Activated effector memory CD4-positive, alpha-beta T cell treated with Interleukin-2 at 50 U/mL for 16 hours (primary cell): Measurements from ENCODE around the gene PKN1.
A peak's percentile ranks its signal among the peaks of the same experiment; 100 is the strongest.
"Not testable (repeated sequence)": the region's sequence is repeated elsewhere in the genome, so short reads cannot be mapped to it uniquely, and the experiment has no call there.

Source experiments
- DNase-seq: peaks from one replicate; pipeline ENCODE4 v3.0.0-alpha.2; 2020

PKN1 gene

DNA sequence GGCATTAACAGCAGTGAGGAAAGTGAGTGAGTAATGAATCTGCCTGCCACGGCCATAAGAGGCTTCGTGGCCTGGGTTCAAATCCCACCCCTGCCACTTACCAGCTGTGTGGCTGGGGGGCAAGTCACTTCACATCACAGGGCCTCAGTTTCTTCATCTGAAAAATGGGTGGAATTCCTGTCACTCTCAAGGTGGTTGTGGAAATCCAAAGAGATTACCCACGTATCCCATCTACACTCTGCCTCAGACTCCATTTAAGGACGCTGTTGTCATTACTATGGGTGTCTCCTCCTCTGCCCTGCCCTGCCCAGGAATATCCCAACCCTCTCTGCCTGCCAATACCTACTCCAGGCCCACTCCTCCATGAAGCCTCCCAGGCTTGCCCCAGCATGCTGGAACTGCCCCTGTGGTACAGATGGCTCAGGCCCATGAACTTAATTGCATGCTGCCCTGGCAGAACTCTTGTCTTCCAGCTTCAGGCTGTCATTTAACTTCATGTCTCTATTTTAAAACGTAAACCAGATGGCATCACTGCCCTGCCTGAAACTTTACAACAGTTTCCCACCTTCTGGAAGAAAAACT lies 59.7 kb downstream of the PKN1 start:
- DNase-seq = no peak

DNA sequence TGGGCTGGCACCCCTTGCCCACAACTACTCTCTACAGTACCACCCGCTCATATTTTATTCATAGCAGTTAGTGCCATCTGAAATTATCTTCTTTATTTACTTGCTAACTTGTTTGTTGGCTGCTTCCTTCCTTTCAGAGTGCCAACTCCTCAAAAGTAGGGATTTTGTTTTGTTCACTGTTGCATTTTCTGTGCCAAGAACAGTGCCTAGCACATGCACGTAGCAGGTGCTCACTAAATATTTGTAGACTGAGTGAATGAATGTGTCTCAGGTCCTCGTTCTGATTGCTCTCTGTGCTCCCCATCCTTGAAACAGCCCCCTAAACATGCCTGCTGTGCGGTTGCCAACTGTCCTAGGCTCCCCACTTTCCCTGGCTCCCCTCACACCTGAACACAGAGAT lies 61.3 kb downstream of the PKN1 start:
- DNase-seq = no peak

DNA sequence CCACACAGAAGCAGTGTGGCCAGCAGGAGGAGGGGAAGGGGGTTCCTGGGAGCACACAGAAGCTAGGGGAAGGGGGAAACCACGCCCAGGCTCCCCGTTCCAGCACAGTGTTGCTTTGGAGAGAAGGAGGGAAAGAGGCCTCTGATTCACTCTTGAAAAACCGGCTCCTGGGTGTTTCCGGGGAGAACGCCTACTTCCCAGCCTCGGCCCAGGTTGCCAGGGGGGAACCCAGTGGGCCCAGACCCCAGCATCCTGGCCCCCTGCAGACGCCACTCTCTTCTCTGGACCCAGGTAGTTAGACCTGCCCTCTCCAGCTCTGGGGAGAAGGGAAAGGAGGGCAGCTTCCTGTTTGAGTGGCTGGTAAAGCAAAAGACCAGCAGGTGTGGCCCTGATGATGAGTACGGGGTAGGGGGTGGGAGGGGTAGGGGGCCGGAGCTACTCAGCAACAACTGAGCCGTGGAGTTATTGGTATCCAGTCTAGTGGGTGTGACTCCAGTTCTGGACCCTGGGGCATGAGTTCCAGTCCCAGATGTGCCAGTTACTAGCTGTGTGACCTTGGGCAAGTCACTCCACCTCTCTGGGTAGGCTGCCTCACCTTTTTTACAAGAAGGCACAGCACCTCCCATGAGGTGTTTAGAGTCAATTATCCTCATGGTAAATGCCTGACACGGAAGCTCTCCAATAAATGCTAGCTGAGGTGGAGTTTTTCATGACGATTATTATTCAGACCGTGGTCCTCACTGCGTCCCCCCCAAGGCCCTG lies 62.0 kb downstream of the PKN1 start:
- DNase-seq = no peak

DNA sequence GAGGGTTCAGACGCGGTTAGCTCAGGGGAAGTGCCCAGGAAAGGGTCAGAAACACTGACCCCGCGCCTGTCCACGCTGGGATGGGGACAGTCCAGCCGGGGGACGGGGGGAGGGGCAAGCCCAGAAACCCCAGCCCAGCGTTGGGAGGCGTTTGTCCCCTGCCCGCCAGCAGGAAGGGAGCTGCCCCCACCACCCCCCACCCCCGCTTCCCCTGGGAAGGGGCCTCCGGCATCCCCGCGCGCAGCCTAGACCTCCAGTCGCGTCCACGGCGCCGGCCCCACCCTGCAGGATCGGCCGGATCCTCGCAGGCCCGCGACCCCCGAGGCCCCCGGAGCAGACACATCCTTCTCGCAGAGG lies 62.5 kb downstream of the PKN1 start:
- DNase-seq = no peak

DNA sequence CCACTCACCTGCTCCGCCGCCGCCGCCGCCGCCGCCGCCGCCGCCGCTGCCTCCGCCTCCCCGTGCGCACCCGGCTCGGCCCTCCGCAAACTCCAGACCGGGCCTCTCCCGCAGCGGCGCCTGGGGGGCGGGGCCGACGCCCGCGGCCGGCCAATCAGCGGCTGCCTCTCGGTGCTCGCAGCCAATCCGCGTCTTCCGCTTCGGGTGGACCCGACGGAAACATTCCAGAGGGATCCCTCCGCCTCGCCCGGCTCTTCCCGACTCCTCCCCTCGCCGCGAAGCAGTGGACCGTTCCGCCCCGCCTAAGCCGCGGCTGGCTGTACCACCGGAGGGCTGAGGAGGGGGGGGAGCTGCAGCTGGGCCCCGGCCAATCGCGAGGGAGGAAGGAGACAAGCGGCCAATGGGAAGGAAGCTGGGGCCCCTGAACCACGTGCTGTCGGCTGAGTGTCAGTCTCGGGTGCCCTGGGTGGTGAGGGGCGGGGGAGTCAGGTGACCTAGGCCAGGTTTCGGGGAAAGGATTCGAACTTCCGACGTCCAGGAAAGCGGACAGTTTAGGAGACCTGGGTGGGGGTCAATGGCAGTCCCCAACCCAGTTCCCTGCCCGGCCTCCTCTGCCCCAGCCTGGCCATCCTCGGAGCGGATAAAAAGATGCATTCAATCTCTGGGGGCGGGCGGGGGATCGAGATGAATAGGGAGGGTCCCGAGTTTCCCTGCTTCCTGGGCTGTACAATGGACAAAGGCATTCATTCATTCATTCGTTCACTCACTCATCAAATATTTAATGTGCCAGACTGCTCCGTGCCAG lies 63.1 kb downstream of the PKN1 start, which contains the start of gene GIPC1:
Gene GIPC1 (minus strand): TSS at position 99 of the 805 bp plus-strand sequence. CDS start 13,151 bp downstream, outside the sequence.
- DNase-seq = peak; percentile 76

DNA sequence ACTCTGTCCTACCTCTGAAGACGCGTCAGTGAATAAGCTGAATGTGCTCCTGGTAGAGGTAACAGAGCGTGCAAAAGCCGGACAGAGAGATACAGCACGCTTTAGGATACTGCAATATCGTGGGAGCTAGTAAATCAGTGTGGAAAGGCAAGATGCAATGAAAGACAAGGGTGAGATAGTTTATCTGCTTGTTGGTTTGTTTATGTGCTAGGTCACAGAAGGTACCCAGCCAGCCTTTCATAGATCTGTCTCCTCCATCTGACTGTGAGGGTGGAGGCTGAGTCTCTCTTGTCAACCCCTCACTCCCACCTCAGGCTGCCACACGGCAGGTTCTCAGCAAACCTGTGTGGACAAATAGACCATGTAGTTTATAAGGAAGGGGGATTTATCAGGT lies 63.7 kb downstream of the PKN1 start:
- no peak for DNase-seq

DNA sequence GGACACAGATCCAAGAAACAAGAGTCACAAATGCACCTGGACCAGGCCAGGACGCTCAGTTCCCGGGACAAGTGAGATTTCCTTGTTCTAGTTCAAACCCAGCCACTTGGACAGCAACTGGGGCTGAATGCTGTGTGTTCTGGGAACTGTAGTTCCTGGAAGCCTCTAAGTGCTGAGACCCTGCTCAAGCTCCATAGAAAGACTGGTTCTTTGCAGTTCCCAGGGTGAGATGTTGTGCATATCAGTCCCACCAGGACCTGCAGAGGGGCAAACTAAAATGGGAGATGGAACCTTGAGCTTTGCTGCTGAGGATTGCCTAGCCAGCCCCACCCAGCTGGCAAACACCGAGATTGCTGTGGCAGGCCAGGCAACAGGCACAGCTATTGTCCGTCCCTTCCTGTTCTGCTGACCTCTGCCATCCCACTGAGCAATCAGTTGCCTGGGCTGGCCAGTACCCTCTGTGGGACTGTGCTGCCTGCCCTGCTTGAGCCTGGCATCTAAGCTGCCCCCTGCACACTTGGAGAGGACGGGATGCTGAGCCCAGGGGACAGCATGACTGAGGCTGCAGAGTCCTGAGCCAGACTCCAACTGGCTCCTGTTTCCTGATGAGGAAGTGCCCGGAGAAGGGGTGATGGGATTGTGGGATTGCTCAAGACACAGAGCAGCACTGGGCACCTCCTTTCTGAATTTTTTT lies 64.3 kb downstream of the PKN1 start:
- no peak for DNase-seq

DNA sequence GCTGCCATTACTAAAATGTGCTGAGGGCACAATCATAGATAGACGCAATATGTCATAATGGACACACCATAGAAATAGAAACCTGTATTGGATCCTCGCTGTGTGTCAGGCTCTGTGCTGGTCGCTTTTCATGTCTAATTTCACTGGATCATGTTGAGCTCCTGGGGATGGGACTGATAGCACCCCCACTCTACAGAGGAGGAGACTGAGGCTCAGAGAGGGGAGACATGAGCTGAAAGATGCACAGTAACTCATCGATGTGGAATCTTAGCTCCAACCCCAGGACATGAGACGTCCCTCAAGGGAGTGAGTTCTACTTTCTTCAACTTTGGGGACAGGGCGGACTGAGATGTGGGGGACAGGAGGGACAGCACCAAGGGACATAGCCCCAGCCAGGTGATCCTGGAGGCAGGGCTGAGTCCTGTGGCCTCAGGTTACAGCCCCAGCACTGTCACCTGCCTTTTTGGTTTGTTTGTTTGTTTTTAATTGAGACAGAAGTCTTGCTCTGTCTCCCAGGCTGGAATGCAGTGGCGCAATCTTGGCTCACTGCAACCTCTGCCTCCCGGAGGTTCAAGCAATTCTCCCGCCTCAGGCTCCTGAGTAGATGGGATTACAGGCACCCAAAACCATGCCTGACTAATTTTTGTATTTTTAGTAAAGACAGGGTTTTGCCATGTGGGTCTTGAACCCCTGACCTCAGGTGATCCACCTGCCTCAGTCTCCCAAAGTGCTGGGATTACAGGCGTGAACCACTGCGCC lies 69.4 kb downstream of the PKN1 start:
- no peak for DNase-seq

DNA sequence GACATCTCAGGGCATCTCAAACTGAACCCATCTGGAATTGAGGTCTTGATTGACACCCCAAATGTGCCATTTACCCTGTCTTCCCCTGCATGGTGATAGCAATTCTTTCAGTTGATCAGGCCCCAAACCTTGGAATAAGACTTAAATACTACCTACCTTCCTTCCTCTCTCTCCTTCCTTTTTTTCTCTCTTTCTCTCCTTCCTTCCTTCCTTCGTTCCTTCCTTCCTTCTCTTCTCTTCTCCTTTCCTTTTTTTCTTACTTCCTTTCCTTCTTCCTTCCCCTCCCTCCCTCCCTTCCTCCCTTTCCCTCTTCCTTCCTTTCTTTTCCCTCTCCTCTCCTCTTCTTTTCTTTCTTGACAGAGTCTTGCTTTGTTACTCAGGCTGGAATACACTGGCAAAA lies 70.2 kb downstream of the PKN1 start:
- no peak for DNase-seq

DNA sequence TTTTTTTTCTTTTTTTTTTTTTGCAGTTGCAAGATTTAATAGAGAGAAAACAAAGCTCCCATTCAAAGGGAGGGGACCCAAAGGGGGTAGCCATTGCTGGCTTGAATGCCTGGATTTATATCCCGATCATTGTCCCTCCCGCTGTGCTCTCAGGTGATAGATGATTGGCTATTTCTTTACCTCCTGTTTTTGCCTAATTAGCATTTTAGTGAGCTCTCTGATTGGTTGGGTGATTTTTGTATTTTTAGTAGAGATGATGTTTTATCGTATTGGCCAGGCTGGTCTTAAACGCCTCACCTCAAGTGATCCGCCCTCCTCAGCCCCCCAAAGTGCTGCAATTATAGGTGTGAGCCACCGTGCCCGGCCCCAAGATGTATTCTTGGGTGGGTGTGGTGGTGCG lies 71.5 kb downstream of the PKN1 start:
- not testable (repeated sequence) for DNase-seq

DNA sequence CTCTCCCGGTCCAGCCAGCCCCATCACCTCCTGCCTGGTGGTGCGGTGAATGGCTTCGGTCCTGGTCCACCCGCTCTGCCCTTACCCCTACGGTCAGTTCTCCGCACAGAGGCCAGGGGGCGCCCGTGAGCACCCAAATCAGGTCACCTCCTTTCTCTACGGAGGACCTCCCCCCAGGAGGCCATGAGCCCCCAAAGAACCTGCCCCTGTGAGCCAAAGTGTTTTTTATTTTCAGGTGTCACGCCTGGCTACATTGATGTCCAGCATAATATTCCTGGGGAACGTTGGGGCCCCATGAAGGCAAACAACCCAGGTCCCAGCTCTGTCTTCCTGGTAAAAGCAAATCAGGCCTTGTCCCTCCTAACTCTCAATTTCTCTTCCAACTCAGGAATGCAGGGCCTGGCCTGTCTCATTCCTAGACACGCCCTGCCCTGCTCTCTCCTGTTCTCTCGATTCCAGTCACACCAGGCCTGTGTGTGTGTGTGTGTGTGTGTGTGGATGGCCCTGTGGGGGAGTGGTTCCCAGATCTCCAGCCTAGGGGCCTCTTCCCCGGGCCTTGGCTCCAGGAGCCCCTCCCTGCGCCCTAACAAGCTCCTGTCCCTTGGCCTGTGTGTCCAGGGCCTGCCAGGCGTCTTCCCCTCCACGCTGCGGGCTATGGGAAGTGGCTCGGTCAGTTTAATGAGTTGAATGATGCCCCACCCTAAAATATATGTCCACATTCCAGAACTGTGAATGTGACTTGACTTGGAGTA lies 72.6 kb downstream of the PKN1 start:
- peak; percentile 52 for DNase-seq

DNA sequence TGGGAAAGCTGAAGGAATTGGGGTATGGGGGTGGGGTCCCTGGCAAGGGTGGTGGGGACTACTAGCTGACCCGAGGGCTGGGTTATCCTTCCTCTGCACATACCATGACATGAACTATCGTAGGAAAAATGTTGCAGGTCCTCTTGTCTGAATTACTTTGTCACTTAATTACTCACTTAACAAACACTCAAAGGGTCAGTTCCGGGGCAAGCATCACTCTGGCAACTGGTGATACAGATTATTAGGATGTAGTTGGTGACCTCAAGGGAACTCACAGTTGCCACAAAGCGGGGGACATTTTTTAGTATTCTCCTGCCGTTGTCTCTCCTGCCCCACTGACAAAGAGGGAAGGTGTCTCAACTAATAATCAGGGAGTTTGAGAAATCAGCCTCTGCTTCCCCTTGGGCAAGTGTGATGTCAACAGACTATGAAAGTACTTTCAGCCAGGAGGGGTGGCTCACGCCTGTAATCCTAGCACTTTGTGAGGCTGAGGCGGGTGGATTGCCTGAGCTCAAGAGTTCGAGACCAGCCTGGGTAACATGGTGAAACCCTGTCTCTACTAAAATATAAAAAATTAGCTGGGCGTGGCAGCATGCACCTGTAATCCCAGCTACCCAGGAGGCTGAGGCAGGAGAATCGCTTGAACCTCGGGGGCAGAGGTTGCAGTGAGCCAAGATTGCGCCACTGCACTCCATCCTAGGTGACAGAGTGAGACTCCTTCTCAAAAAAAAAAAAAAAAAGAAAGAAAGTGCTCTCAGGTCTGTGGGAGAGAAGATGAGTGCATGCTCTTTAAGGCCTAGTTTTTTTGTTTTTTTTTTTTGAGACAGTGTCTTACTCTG lies 74.8 kb downstream of the PKN1 start:
- no peak for DNase-seq

DNA sequence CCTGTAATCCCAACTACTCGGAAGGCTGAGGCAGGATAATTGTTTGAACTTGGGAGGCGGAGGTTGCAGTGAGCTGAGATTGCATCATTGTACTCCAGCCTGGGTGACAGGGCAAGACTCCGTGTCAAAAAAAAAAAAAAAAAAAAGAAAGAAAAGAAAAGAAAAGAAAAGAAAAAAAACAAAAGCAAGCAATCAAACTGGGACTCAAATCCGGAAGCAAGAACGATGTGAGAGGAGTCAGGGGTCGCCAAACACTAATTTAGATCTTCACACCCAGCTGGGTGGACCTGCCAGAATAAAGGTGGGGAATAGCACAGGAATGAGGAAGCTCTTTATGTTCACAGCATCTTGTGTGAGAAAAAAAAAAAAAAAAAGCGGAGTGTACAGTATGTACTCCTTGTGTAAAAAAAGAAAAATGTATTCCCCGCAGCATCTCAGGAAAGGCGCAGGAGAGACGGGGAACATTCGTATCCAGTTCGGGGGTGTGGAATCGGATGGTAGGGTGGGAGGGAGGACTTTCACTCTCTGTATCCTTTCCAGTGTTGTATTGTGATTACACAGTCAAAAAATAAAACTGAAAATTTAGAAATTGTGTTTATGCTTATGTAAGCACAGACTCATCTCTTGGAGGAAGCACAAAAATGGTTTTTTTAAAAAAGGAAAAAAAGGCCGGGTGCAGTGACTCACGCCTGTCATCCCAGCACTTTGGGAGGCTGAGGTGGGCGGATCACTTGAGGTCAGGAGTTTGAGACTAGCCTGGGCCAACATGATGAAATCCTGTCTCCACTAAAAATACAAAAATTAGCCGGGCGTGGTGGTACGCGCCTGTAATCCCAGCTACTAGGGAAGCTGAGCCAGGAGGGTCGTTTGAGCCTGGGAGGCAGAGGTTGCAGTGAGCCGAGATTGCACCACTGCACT lies 77.5 kb downstream of the PKN1 start:
- no peak for DNase-seq

DNA sequence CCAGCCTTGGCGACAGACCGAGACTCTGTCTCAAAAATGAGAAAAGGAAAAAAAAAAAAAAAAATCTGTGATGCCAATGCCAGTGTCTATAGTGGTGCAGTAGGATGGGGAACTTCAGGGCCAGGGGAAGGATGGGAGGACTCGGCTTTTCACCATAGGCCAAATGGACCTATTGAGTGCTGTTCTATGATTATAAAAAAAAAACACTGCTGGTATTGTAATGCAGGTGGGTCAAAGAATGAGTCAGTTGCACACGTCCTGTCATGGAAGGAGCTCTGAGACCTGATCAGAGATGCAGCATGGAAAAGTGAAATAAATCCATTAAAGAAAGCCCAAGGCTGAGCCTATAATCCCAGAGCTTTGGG lies 78.1 kb downstream of the PKN1 start:
- no peak for DNase-seq

DNA sequence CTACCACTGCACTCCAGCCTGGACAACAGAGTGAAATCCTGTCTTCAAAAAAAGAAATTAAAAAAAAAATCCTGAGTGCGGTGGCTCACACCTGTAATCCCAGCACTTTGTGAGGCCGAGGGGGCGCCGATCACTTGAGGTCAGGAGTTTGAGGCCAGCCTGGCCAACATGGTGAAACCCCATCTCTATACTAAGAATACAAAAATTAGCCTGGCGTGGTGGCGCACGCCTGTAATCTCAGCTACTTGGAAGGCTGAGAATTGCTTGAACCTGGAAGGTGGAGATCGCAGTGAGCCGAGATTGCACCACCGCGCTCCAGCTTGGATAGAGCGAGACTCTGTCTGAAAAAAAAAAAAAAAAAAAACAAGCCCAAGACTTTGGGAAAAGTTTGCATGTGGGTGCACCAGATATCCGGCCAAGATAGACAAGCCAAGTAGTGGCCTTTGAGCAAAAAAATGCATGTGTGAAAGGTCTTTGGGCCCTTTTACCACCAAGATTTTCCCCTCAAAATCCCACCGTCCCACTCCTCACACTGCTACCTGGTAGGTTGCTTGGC lies 79.4 kb downstream of the PKN1 start:
- DNase-seq = no peak

DNA sequence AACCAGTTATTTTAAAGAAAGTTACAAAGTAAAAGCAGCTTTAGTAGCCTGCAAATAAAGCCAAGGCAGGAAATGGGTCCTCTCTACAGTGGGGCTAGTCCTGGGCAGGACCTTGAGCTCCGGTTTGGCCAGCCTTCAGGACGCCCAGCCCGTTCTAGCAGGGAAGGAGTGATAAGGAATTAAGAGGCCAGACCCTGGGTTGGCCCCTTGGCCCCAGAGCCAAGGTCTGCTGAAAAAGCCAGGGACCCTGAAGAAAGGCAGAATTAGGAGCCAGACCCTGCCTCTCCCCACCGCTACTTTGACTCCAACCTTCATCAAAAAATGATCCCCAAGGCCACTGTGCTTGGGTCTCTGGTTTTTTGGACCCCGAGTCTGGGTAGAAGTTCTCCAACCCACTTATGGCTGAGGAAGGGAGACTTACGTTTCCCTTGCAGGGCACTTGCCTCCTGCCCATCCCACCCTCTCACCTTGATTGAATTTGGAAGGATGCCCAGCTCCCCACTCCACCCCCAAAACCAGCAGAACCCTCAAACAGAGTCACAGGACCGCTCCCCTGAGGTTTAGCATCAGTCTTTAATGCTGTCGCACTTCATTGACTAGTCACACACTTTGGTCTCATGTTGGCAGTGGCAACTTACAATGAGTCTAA lies 81.2 kb downstream of the PKN1 start:
- no peak for DNase-seq

DNA sequence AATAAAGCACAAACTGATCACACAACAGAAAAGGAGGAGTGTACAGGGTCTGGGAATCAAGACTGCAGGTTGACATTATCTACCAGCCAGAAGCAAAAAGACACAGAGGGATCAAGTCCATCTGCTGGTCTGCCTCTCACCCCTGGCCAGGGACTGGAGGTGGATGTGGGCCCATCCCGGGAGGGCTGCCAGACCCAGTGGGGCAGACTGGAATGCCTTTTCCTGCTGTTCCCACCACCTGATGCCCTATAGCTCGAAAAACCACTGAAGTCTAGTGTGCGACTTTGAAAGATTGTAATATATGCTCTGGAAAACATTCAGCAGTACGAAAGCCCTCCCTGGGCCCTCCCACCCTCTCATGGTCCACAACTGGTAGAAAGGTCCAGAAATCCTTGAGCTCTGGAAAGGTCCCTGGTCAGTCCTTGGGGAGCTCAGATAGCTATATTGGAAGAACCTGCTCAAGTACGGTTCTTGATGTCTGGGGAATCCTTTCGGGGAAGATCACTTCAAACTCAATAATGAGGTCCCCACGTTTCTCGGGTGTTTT lies 82.5 kb downstream of the PKN1 start:
- DNase-seq = no peak

DNA sequence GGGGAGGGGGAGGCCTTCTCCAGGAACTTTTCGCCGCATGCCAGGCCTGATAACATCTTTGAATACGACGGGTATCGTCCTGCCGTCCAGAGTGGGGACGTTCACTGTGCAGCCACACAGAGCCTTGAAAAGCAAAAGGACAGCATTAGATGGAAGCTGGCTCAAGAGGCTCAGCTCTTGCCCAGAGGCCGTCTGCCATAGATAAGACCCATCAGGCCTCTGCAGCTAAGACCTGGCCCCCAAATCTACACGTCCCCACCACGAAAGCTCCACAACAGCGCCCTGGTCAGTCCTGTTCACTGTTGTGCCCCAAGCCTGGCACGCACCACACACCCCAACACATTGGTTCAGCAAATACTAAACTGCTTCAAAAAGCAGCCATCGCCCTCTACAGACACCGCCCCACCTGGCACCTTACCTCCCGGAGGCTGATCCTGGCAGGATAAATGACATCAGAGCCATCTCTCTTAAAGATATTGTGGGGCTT lies 83.0 kb downstream of the PKN1 start:
- no peak for DNase-seq
